Type B pancreatic cell (in vitro differentiated cells): ENCODE measurements around the gene SH3GL3. TPM values are rescaled to one million over a fixed set of nuclear protein-coding genes. Genes with fewer than 3 reads are reported as not detected.

Experiments used
- DNase-seq: peaks from one replicate; pipeline ENCODE4 v3.0.0; 2021; ENCODE audit warnings: mixed read lengths; ENCODE audit not compliant: unreplicated experiment; ENCODE audit errors: extremely low spot score
- H3K27ac Mint-ChIP-seq: 2 replicates; pipeline ENCODE4 v1.8.0; 2021; ENCODE audit warnings: mild to moderate bottlenecking, mixed read lengths
- H3K27me3 Mint-ChIP-seq: 2 replicates; pipeline ENCODE4 v1.8.0; 2021; ENCODE audit warnings: mixed read lengths
- H3K36me3 Mint-ChIP-seq: 2 replicates; pipeline ENCODE4 v1.8.0; 2021; ENCODE audit warnings: mixed read lengths
- H3K4me1 Mint-ChIP-seq: one replicate; pipeline ENCODE4 v1.8.0; 2021; ENCODE audit warnings: mixed read lengths; ENCODE audit not compliant: unreplicated experiment
- H3K4me3 Mint-ChIP-seq: 2 replicates; pipeline ENCODE4 v1.8.0; 2021; ENCODE audit warnings: mild to moderate bottlenecking, mixed read lengths
- H3K9me3 Mint-ChIP-seq: 2 replicates; pipeline ENCODE4 v1.8.0; 2021; ENCODE audit warnings: mixed read lengths
- total RNA-seq: library from RNA; stranded (reverse); gene quantifications from 2 replicates; pipeline ENCODE4 v1.2.1, GENCODE V29; 2021; ENCODE audit warnings: low replicate concordance
- TF ChIP-seq, protein P1 (sequence below): fragments of 200-600 bp; sonication (generic); conservative IDR thresholded peaks from 2 replicates; pipeline ENCODE4 v1.5.0; 2021; ENCODE audit warnings: antibody characterized with exemption, mild to moderate bottlenecking

Gene SH3GL3
- total RNA-seq, 1 donor from 2014 or later, result 10.0 TPM

DNA sequence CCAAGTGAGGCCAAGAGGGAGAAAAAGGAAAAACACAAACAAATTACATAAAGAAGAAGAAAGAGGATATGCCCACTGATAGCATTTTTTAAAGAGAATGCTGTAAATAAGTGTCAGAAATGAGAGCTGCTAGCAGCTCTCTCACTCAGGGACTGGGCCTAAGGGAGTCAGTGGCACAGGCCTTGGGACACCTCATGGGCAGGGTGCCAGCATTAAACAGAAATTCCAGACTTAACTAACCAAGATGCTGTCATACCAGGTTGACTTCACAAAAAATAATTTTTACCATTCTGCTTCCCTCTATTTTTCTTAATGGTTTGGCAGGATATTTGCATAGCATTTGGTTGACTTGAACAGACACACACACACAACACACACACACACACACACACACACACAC, 114.5 kb downstream of the SH3GL3 start:
- Mint-ChIP-seq H3K27me3 (no peaks in the 10 kb centered on the region), H3K4me3 (no peak overlapping the region), H3K27ac (no peak overlapping the region), H3K36me3 (no peaks in the 10 kb centered on the region), H3K4me1 (no peaks in the 10 kb centered on the region), H3K9me3 (no peaks in the 10 kb centered on the region)
- TF ChIP-seq, protein P1, sequence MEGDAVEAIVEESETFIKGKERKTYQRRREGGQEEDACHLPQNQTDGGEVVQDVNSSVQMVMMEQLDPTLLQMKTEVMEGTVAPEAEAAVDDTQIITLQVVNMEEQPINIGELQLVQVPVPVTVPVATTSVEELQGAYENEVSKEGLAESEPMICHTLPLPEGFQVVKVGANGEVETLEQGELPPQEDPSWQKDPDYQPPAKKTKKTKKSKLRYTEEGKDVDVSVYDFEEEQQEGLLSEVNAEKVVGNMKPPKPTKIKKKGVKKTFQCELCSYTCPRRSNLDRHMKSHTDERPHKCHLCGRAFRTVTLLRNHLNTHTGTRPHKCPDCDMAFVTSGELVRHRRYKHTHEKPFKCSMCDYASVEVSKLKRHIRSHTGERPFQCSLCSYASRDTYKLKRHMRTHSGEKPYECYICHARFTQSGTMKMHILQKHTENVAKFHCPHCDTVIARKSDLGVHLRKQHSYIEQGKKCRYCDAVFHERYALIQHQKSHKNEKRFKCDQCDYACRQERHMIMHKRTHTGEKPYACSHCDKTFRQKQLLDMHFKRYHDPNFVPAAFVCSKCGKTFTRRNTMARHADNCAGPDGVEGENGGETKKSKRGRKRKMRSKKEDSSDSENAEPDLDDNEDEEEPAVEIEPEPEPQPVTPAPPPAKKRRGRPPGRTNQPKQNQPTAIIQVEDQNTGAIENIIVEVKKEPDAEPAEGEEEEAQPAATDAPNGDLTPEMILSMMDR, result no peak
- no peak for DNase-seq

DNA sequence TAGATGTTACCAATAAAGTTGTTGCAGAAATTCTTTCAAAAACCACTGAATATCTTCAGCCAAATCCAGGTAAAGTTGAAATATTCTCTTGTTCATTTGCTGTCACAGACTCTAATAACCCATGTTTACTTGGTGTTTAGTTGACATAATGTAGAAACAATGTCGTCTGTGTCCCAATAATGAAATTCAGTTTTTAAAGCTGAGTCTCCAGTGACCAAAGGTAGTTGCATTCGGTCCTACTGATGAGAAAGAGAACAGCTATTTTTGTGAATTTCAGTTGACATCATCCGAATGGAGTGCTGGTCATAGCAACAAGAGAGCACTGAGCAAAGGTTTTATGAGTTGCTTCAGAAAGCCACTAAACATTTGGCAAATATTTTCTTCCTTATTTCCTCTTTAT, 118.0 kb downstream of the SH3GL3 start:
- no peak for DNase-seq
- Mint-ChIP-seq H3K4me3 (no peak overlapping the region), H3K9me3 (no peaks in the 10 kb centered on the region), H3K36me3 (no peaks in the 10 kb centered on the region), H3K27ac (no peak overlapping the region), H3K27me3 (no peaks in the 10 kb centered on the region), H3K4me1 (no peaks in the 10 kb centered on the region)
- TF ChIP-seq, protein P1, result no peak

DNA sequence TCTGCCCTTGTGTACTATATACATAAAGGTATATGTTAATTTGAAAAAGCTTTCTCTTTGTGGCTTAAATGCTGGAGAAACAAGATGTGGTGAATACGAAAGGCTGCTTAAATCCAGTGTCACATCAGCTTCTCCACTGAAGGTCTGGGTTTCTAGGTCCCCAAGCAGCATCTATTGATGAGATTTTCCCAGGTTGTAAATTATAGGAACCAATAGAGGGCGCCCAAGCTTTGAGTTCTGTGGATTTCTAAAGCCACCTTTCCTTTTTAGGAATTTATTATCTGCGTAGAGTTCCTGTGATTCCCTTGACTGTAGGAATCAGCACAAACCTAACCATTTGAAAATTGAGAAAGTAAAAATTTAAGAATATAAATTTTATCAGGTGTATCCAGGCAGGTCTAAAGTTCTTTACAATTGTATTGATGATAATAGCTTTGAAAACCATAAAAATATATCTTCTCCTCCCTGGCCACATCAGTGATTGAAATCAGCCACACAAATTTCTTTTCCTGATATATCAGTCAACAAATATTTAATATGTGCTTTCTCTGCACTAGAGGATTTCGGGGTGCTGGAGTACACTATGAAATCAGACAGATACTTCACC, 118.5 kb downstream of the SH3GL3 start:
- H3K27me3 Mint-ChIP-seq, result no peaks in the 10 kb centered on the region
- no peak overlapping the region for H3K4me3 Mint-ChIP-seq
- no peaks in the 10 kb centered on the region for H3K9me3 Mint-ChIP-seq
- no peak overlapping the region for H3K27ac Mint-ChIP-seq
- TF ChIP-seq, protein P1, result peak; percentile 83
- DNase-seq, result no peak
- no peaks in the 10 kb centered on the region for H3K4me1 Mint-ChIP-seq
- no peaks in the 10 kb centered on the region for H3K36me3 Mint-ChIP-seq

DNA sequence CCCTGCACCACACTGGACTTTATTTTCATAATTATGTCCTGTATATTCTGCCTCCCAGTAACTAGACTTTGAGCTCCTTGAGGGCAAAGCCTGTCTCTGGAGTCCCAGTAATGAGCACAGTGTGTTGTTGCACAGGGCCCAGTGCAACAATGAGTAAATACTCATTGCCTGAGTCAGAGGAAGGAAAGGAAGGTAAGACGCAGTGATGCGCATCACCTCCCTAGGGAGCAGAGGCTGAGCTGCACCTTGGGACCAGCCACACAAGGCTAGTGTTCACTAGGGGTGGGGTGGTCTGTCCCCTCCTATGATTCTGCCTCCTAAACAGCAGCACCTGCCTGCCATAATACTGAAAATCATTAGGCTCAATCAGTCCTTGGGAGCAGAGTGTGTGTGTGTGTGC, 120.2 kb downstream of the SH3GL3 start:
- no peak overlapping the region for H3K27ac Mint-ChIP-seq
- TF ChIP-seq, protein P1, result no peak
- no peaks in the 10 kb centered on the region for H3K36me3 Mint-ChIP-seq
- H3K4me1 Mint-ChIP-seq, result no peaks in the 10 kb centered on the region
- H3K9me3 Mint-ChIP-seq, result no peaks in the 10 kb centered on the region
- no peaks in the 10 kb centered on the region for H3K27me3 Mint-ChIP-seq
- no peak overlapping the region for H3K4me3 Mint-ChIP-seq
- no peak for DNase-seq

DNA sequence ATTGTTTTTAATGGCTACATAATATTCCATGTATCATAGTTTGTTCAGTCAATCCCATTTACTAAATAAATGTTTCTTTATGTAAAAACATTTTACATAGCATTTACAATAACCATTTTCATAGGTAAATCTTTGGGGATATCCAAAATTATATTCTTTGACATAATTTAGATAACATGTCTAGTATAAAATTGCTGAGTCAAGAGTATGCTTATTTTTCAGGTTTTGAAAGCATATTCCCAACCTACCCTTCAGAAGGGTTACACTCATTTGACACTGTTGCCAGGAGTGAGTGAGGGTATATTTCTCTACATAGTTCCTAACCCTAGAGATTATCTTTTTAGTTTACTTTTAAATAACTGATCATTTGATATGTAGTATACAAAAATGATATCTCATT, 122.2 kb downstream of the SH3GL3 start:
- H3K4me3 Mint-ChIP-seq, result no peak overlapping the region
- no peaks in the 10 kb centered on the region for H3K9me3 Mint-ChIP-seq
- TF ChIP-seq, protein P1, result no peak
- H3K4me1 Mint-ChIP-seq, result no peaks in the 10 kb centered on the region
- no peak overlapping the region for H3K27ac Mint-ChIP-seq
- H3K27me3 Mint-ChIP-seq, result no peaks in the 10 kb centered on the region
- DNase-seq, result no peak
- no peaks in the 10 kb centered on the region for H3K36me3 Mint-ChIP-seq

DNA sequence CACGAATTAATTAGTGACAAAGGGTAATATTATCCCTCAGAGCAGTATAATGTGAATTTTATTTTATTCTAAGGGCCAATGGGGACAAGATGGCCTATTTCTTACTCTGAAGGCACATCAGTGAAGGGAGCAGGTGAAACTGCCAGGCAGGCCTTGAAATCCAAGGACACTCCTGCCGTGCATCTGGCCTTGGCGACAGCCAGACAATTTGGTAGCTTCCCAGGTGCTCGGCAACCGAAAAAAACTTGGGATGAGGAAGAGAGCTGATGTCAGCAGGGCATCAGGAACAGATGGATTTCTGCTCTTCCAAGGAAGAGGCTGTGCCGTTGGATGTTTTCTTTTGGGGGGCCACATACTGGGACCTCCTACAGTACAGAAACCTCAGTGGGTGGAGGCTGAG, 123.6 kb downstream of the SH3GL3 start:
- Mint-ChIP-seq H3K4me3 (no peak overlapping the region), H3K27me3 (no peaks in the 10 kb centered on the region), H3K4me1 (no peaks in the 10 kb centered on the region), H3K27ac (no peak overlapping the region), H3K9me3 (no peaks in the 10 kb centered on the region), H3K36me3 (no peaks in the 10 kb centered on the region)
- TF ChIP-seq, protein P1, result no peak
- DNase-seq, result no peak
